GM12878 (cell line): ENCODE results near the gene ELK4. TPM values are rescaled to one million over a fixed set of nuclear protein-coding genes. Genes with fewer than 3 reads are reported as not detected.

Experiments
- E2F4 ChIP-seq: IDR thresholded peaks from 2 replicates; pipeline ENCODE4 v1.6.1; 2012; ENCODE audit warnings: low read depth, low read length, improper control_type of control experiment
- EED ChIP-seq: sonication (generic); IDR thresholded peaks from 2 replicates; pipeline ENCODE4 v1.6.1; 2016; ENCODE audit warnings: antibody characterized with exemption, low read depth
- EP300 ChIP-seq, 2 experiments: fragments of 150-350 bp in 1 of 2; IDR thresholded peaks; 2 replicates each; pipeline ENCODE4 v1.6.1; 2011 to 2012; ENCODE audit warnings: low read depth in 2 of 2, low read length in 2 of 2, borderline replicate concordance in 1 of 2, improper control_type of control experiment in 1 of 2, inconsistent platforms in 1 of 2; ENCODE audit not compliant: control insufficient read depth in 1 of 2
- FOXM1 ChIP-seq: IDR thresholded peaks from 2 replicates; pipeline ENCODE4 v1.6.1; 2012; ENCODE audit warnings: low read depth, mild to moderate bottlenecking, inconsistent platforms, low read length, moderate library complexity
- MYB ChIP-seq: fragments of 150-350 bp; IDR thresholded peaks from 2 replicates; pipeline ENCODE4 v1.6.1; 2014; ENCODE audit warnings: mild to moderate bottlenecking, low read depth, low read length, borderline replicate concordance
- NFXL1 ChIP-seq: fragments of 450-650 bp; IDR thresholded peaks from 2 replicates; pipeline ENCODE4 v1.6.1; 2017; ENCODE audit warnings: antibody characterized with exemption, mild to moderate bottlenecking, borderline replicate concordance
- NR2F1 ChIP-seq: fragments of 450-650 bp; conservative IDR thresholded peaks from 2 replicates; pipeline ENCODE4 v1.6.1; 2017; ENCODE audit warnings: mild to moderate bottlenecking
- SMC3 ChIP-seq: IDR thresholded peaks from 2 replicates; pipeline ENCODE4 v1.6.1; 2011; ENCODE audit warnings: low read length, improper control_type of control experiment, borderline replicate concordance
- TBL1XR1 ChIP-seq: IDR thresholded peaks from 2 replicates; pipeline ENCODE4 v1.6.1; 2012; ENCODE audit warnings: low read depth, low read length, improper control_type of control experiment
- ZNF592 ChIP-seq: fragments of 450-650 bp; IDR thresholded peaks from 2 replicates; pipeline ENCODE4 v1.6.1; 2017; ENCODE audit warnings: mild to moderate bottlenecking, moderate library complexity
- polyA plus RNA-seq, 11 experiments: library from polyadenylated mRNA; depleted of rRNA in 4 of 11; unstranded in 6 of 11; stranded (reverse) in 5 of 11; fragments of >200 nt; fragmentation: Nextera tagmentation in 4 of 11; fragmentation: Illumina TruSeq in 1 of 11; extraction: Ambion mirVana in 4 of 11; extraction: Trizol in 1 of 11; gene quantifications; 1 replicate in 1 of 11; 2 replicates in 10 of 11; pipeline versions ENCODE4 v1.2.1 to v1.2.3, GENCODE V29; 2011 to 2016; ENCODE audit warnings: inconsistent platforms in 2 of 11, missing spikeins in 2 of 11, low read depth in 1 of 11
- total RNA-seq, 4 experiments: library from RNA; depleted of rRNA in 3 of 4; stranded (reverse); fragments of >200 nt in 3 of 4; fragmentation: Illumina TruSeq in 1 of 4; extraction: Trizol in 1 of 4; gene quantifications; 2 replicates each; pipeline versions ENCODE4 v1.2.1 to v1.2.3, GENCODE V29; 2013 to 2021

ELK4 gene
- total and polyA plus RNA-seq, 10 of the 15 experiments (the other 5 are each of a cell fraction or from before 2014, with no cell fraction given) = 5.2 to 71.5 (median 18.5) TPM

GRCh38 chr1:205610901-205611466, 20.8 kb downstream of the ELK4 start (continued):
- no peak for TF ChIP-seq E2F4
- TF ChIP-seq ZNF592 = no peak
- no peak for TF ChIP-seq MYB
- no peak for TF ChIP-seq FOXM1
- TF ChIP-seq EP300 (IDR thresholded peaks at IDR 0.05; ENCODE audit: borderline replicate concordance in 1 of 2, control insufficient read depth in 1 of 2, low read depth in 2 of 2, low read length in 2 of 2) = no peak
- no peak for TF ChIP-seq TBL1XR1
- no peak for TF ChIP-seq EED
- no peak for TF ChIP-seq NR2F1
- TF ChIP-seq NFXL1 = no peak
- no peak for TF ChIP-seq SMC3
- TF ChIP-seq, all 136 proteins: peak for 0
